B cell (primary cell): ENCODE data around the gene GLIS1. TPM values are rescaled to one million over a fixed set of nuclear protein-coding genes. Genes with fewer than 3 reads are reported as not detected.

Source experiments
- ATAC-seq: fragments of 200-7000 bp; cut with Tn5 transposase; one replicate; pipeline ENCODE4 v1.10.0; 2021; ENCODE audit warnings: low read depth, mild to moderate bottlenecking, moderate number of reproducible peaks, moderate library complexity
- CTCF ChIA-PET: fragments of 350-600 bp; sonication (Branson Sonifier 250); formaldehyde crosslinking; loops from one replicate; lab custom pipeline; 2021; ENCODE audit warnings: antibody characterized with exemption, inconsistent platforms; lab: Charles Lee
- POLR2A ChIA-PET: fragments of 350-600 bp; sonication (Branson Sonifier 250); formaldehyde crosslinking; loops from one replicate; lab custom pipeline; 2021; ENCODE audit warnings: antibody characterized with exemption; lab: Charles Lee
- DNase-seq: peaks from one replicate; pipeline ENCODE4 v3.0.0; 2013
- H2AFZ ChIP-seq: 2 replicates; pipeline ENCODE4 v1.6.1; 2012; ENCODE audit warnings: mild to moderate bottlenecking, low read depth, low read length; ENCODE audit not compliant: insufficient read depth, poor library complexity, severe bottlenecking
- H3K27ac ChIP-seq, 2 donors: 1 replicate in 1 of 2; 2 replicates in 1 of 2; pipeline ENCODE4 v1.5.1; 2012 to 2013; ENCODE audit warnings: low read length in 2 of 2, mild to moderate bottlenecking in 2 of 2, moderate library complexity in 1 of 2
- H3K27me3 ChIP-seq, 4 experiments: fragments of 200-600 bp in 1 of 4; sonication (generic) in 1 of 4; replicated peaks in 1 of 4; 1 replicate in 2 of 4; 2 replicates in 2 of 4; pipeline versions ENCODE4 v1.6.1 to v1.7.0; 2013 to 2016; ENCODE audit warnings: low read length in 3 of 4, mild to moderate bottlenecking in 2 of 4, mixed read lengths in 1 of 4, moderate library complexity in 1 of 4; ENCODE audit not compliant: insufficient read depth in 4 of 4, control insufficient read depth in 3 of 4; ENCODE audit errors: control extremely low read depth in 1 of 4
- H3K36me3 ChIP-seq, 2 experiments: replicated peaks in 1 of 2; 1 replicate in 1 of 2; 2 replicates in 1 of 2; pipeline versions ENCODE4 v1.6.1 to v1.7.1; 2013; ENCODE audit warnings: low read length in 1 of 2; ENCODE audit not compliant: insufficient read depth in 2 of 2, control insufficient read depth in 1 of 2; ENCODE audit errors: control extremely low read depth in 1 of 2, extremely low read depth in 1 of 2
- H3K4me1 ChIP-seq, 2 donors: fragments of 200-600 bp in 1 of 2; sonication (generic) in 1 of 2; 1 replicate in 1 of 2; 2 replicates in 1 of 2; pipeline versions ENCODE4 v1.5.1 to v1.6.1; 2013 to 2017; ENCODE audit warnings: low read length in 2 of 2; ENCODE audit not compliant: control insufficient read depth in 2 of 2, insufficient read depth in 2 of 2
- H3K4me2 ChIP-seq: replicated peaks from 2 replicates; pipeline ENCODE3; 2012; ENCODE audit warnings: mild to moderate bottlenecking, low read depth, low read length; ENCODE audit not compliant: poor library complexity, severe bottlenecking
- H3K4me3 ChIP-seq, 5 experiments: fragments of 200-600 bp in 1 of 5; sonication (generic) in 1 of 5; 1 replicate in 3 of 5; 2 replicates in 2 of 5; pipeline versions ENCODE4 v1.5.1 to v1.7.0; 2011 to 2016; ENCODE audit warnings: low read length in 4 of 5, mild to moderate bottlenecking in 4 of 5, low read depth in 2 of 5, control low read depth in 1 of 5, moderate library complexity in 1 of 5; ENCODE audit not compliant: insufficient read depth in 1 of 5; ENCODE audit errors: control extremely low read depth in 1 of 5, extremely low read depth in 1 of 5
- H3K79me2 ChIP-seq: fragments of 200-600 bp; sonication (generic); one replicate; pipeline ENCODE4 v1.6.0; 2016; ENCODE audit warnings: low read length; ENCODE audit not compliant: control insufficient read depth, insufficient read depth
- H3K9ac ChIP-seq: fragments of 200-600 bp; sonication (generic); 2 replicates; pipeline ENCODE4 v1.6.1; 2017; ENCODE audit warnings: mild to moderate bottlenecking, low read length, moderate library complexity
- H3K9me3 ChIP-seq, 3 donors: one replicate each; pipeline versions ENCODE4 v1.6.1 to v1.7.1; 2013; ENCODE audit warnings: low read length in 2 of 3; ENCODE audit not compliant: control insufficient read depth in 2 of 3, insufficient read depth in 1 of 3; ENCODE audit errors: control extremely low read depth in 1 of 3
- H4K20me1 ChIP-seq: 2 replicates; pipeline ENCODE4 v1.6.0; 2012; ENCODE audit warnings: mild to moderate bottlenecking, low read length; ENCODE audit not compliant: insufficient read depth, control insufficient read depth, poor library complexity, severe bottlenecking
- H3K27ac Mint-ChIP-seq: one replicate; pipeline ENCODE4 v1.8.0; 2021; ENCODE audit warnings: mixed read lengths
- H3K27me3 Mint-ChIP-seq: one replicate; pipeline ENCODE4 v1.8.0; 2021; ENCODE audit warnings: mixed read lengths
- H3K4me1 Mint-ChIP-seq: one replicate; pipeline ENCODE4 v1.8.0; 2021; ENCODE audit warnings: mixed read lengths
- H3K4me3 Mint-ChIP-seq: one replicate; pipeline ENCODE4 v1.8.0; 2021; ENCODE audit warnings: mixed read lengths
- H3K9me3 Mint-ChIP-seq: one replicate; pipeline ENCODE4 v1.8.0; 2022; ENCODE audit warnings: mixed read lengths; ENCODE audit not compliant: insufficient read depth
- EZH2 ChIP-seq: IDR thresholded peaks from 2 replicates; pipeline ENCODE4 v1.6.1; 2012; ENCODE audit warnings: borderline replicate concordance, low read depth, mild to moderate bottlenecking, moderate library complexity, low read length; ENCODE audit not compliant: insufficient read depth, poor library complexity, severe bottlenecking
- WGBS: methylation state at CpG from one replicate; pipeline ENCODE4 v1.1.5; 2013; ENCODE audit warnings: missing lambda C conversion rate; ENCODE audit not compliant: insufficient coverage; 5-methylcytosine and 5-hydroxymethylcytosine counted together
- intact Hi-C: fragments of 100-400 bp; cut with micrococcal nuclease; formaldehyde crosslinking; loops from one replicate; pipeline ENCODE4 v1.10.0; 2022
- polyA plus RNA-seq: library from polyadenylated mRNA; depleted of rRNA; stranded (reverse); fragments of >200 nt; gene quantifications from 2 replicates; pipeline ENCODE4 v1.2.3, GENCODE V29; 2012
- total RNA-seq, 2 donors: library from RNA; stranded (reverse); fragments of 120-200 nt in 1 of 2; gene quantifications; 1 replicate in 1 of 2; 2 replicates in 1 of 2; pipeline versions ENCODE4 v1.2.3 to v1.2.4, GENCODE V29; 2013 to 2022
- TF ChIP-seq, protein P1 (sequence below): fragments of 200-600 bp; IDR thresholded peaks from one replicate; pipeline ENCODE4 v1.8.0; 2022; ENCODE audit warnings: antibody characterized with exemption, mild to moderate bottlenecking

GLIS1 gene
- total and polyA plus RNA-seq, 2 donors (not counting 1 experiment from before 2014, with no cell fraction given) = not detected

DNA sequence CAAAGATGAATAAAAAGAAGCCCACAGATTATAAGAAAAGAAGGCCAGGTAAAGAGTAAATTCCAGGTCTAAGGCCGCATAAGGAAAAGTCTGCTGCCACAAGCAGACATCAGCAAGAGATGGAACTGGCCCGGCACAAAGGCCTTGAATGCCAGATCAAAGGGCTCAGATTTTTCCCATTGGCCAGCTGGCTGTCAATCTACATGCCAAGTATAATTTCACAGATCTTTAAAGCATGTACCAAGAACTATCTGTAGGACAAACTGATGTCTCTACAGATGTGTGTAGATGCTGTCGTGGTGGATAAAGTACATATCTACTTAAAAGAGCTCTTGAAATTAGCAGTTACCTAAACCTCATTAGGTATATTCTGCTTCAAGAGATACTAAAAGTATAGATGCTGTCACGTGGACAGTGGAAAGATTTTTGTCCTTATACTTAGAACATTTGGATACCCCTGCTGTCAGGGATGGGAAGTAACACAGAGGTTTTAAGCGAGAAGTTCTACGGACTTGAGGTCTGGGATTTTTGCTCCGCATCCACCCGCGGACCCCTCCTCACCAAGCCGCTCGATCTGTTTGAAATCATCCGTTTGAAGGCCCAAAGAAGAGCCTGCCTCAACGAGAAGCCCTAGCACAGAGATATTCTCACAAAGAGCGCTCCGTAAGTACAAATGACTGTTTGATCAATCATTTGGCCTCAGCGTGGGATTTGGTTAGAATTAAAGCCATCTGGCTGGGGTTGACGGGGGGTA, 10.1 kb downstream of the GLIS1 start:
- no peaks in the 10 kb centered on the region for H3K9me3 Mint-ChIP-seq
- no peaks in the 10 kb centered on the region for H3K9me3 ChIP-seq
- H3K4me2 ChIP-seq = no peak overlapping the region
- CTCF ChIA-PET = no interaction called here
- no peaks in the 10 kb centered on the region for H3K36me3 ChIP-seq
- H4K20me1 ChIP-seq = no peaks in the 10 kb centered on the region
- no peak for ATAC-seq
- no peaks in the 10 kb centered on the region for H3K4me1 ChIP-seq
- no peaks in the 10 kb centered on the region for H3K79me2 ChIP-seq
- no peak for DNase-seq
- H3K27me3 Mint-ChIP-seq = peaks cover 16% of the 10 kb centered on the region
- no peak overlapping the region for H3K4me3 Mint-ChIP-seq
- H3K4me1 Mint-ChIP-seq = no peaks in the 10 kb centered on the region
- peaks cover 0 to 1% (median 0%) of the 10 kb centered on the region in 4 experiments for H3K27me3 ChIP-seq
- H3K27ac ChIP-seq = no peak overlapping the region
- no peak overlapping the region for H3K27ac Mint-ChIP-seq
- 96% methylated on average over 13 of the region's 17 CpGs for WGBS
- no peak overlapping the region for H3K4me3 ChIP-seq
- H2AFZ ChIP-seq = no peak overlapping the region
- intact Hi-C loops = no loop called here
- POLR2A ChIA-PET = no interaction called here
- no peak overlapping the region for H3K9ac ChIP-seq
- TF ChIP-seq EZH2 = no peak
- TF ChIP-seq, protein P1, sequence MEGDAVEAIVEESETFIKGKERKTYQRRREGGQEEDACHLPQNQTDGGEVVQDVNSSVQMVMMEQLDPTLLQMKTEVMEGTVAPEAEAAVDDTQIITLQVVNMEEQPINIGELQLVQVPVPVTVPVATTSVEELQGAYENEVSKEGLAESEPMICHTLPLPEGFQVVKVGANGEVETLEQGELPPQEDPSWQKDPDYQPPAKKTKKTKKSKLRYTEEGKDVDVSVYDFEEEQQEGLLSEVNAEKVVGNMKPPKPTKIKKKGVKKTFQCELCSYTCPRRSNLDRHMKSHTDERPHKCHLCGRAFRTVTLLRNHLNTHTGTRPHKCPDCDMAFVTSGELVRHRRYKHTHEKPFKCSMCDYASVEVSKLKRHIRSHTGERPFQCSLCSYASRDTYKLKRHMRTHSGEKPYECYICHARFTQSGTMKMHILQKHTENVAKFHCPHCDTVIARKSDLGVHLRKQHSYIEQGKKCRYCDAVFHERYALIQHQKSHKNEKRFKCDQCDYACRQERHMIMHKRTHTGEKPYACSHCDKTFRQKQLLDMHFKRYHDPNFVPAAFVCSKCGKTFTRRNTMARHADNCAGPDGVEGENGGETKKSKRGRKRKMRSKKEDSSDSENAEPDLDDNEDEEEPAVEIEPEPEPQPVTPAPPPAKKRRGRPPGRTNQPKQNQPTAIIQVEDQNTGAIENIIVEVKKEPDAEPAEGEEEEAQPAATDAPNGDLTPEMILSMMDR = no peak

DNA sequence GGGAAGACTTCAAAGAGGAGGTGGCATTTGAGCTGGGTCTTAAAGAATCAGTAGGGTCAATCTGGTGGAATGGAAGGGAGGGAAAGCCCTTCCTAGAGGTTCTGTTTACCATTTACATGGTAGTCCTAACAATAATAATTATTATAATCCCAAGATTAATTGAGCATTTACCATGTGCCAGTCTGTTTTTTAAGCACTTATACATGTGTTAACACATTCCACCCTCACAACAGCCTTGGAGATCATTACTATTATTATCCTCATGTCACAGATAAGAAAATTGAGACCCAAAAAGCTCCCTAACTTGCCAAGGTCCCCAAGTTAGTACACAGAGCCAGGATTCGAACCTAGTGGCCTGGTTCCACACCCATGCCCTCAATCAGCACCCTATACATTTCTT, 10.8 kb downstream of the GLIS1 start:
- ATAC-seq = no peak
- 67% methylated on average over 1 of the region's 1 CpG for WGBS
- CTCF ChIA-PET = no interaction called here

More for the DNA sequence above, 10.8 kb downstream of the GLIS1 start:
- Histone ChIP-seq H3K36me3 (no peaks in the 10 kb centered on the region), H3K4me1 (no peaks in the 10 kb centered on the region), H2AFZ (no peak overlapping the region), H3K9ac (no peak overlapping the region), H3K4me2 (no peak overlapping the region), H3K4me3 (no peak overlapping the region), H3K27me3 (no peaks in the 10 kb centered on the region), H3K27ac (no peak overlapping the region), H3K79me2 (no peaks in the 10 kb centered on the region), H4K20me1 (no peaks in the 10 kb centered on the region), H3K9me3 (no peaks in the 10 kb centered on the region)
- no peak for DNase-seq
- POLR2A ChIA-PET = no interaction called here
- no peaks in the 10 kb centered on the region for H3K9me3 Mint-ChIP-seq
- no peak overlapping the region for H3K4me3 Mint-ChIP-seq
- intact Hi-C loops = no loop called here
- H3K4me1 Mint-ChIP-seq = no peaks in the 10 kb centered on the region
- H3K27ac Mint-ChIP-seq = no peak overlapping the region
- peaks cover 10% of the 10 kb centered on the region for H3K27me3 Mint-ChIP-seq
- no peak for TF ChIP-seq EZH2
- TF ChIP-seq, protein P1 = no peak
